ENCODE results near the gene ABL1.

DNA sequence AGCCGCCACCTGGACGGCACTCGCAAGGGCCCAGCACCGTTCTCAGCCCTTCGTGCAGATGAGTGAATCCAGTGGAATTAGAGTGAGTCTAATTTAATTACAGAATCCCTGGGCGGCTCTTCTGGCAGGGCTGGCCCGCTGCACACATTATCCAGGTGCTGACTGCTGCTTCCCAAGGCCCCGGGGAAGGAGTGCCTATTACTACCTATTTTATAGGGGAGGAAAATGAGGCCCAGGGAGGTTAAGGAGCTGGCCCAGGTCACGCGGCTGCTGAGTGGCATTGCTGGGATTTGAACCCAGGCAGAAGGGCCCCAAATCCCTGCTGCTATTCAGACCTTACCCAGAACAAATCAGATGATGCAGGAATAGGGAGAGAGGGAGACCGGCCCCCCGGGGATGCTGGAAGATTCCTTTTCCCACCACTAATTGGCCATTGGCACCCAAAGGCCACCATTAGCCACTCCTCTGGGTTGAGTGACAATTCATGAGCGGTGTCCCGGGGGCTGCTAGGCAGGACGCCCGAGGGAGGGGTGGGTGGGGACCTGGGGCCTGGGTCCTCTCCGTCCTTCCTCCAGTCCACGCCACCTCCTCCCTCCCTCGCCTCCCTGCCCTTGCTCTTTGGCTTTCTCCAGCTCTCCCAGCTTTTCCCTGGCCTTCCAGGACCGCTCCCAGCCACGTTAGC, 71.8 kb downstream of the ABL1 start:
- TF ChIP-seq CTCF (IDR thresholded peaks at IDR 0.05; ENCODE audit: poor library complexity, severe bottlenecking) (no peak), POLR2AphosphoS5 (IDR thresholded peaks at IDR 0.05) (no peak), SMC3 (conservative IDR thresholded peaks at IDR 0.05; ENCODE audit: poor library complexity) (no peak), RAD21 (conservative IDR thresholded peaks at IDR 0.05) (no peak), REST (IDR thresholded peaks at IDR 0.05; ENCODE audit: borderline replicate concordance) (no peak)

Measured in neural cell (in vitro differentiated cells).